MM.1S (cell line): ENCODE data around the gene ATF7IP.

Source experiments
- DNase-seq: peaks from one replicate; pipeline ENCODE4 v3.0.0-alpha.2; 2015
- H2AFZ ChIP-seq: fragments of 300-600 bp; sonication (generic); 2 replicates; pipeline ENCODE4 v1.6.0; 2016; ENCODE audit warnings: antibody characterized with exemption, low read length
- H3F3A ChIP-seq: fragments of 300-600 bp; sonication (generic); 2 replicates; pipeline ENCODE4 v1.6.1; 2016; ENCODE audit warnings: mild to moderate bottlenecking, antibody characterized with exemption, low read length, moderate library complexity, mixed read lengths; ENCODE audit not compliant: insufficient read depth
- H3K27ac ChIP-seq: fragments of 300-600 bp; sonication (generic); 2 replicates; pipeline ENCODE4 v1.5.1; 2016; ENCODE audit warnings: mild to moderate bottlenecking, low read length
- H3K27me3 ChIP-seq: fragments of 300-600 bp; sonication (generic); replicated peaks from 2 replicates; pipeline ENCODE4 v1.6.0; 2016; ENCODE audit warnings: low read length; ENCODE audit not compliant: insufficient read depth
- H3K36me3 ChIP-seq: fragments of 300-600 bp; sonication (generic); replicated peaks from 2 replicates; pipeline ENCODE4 v1.6.1; 2016; ENCODE audit warnings: mild to moderate bottlenecking, low read length, mixed read lengths; ENCODE audit not compliant: insufficient read depth
- H3K4me1 ChIP-seq: fragments of 300-600 bp; sonication (generic); 2 replicates; pipeline ENCODE4 v1.6.1; 2016; ENCODE audit warnings: low read length, mixed read lengths
- H3K4me2 ChIP-seq: fragments of 300-600 bp; sonication (generic); 2 replicates; pipeline ENCODE4 v1.6.0; 2016; ENCODE audit warnings: low read depth, low read length
- H3K4me3 ChIP-seq: fragments of 300-600 bp; sonication (generic); 2 replicates; pipeline ENCODE4 v1.5.1; 2016; ENCODE audit warnings: low read length, mixed read lengths
- H3K79me2 ChIP-seq: fragments of 300-600 bp; sonication (generic); 2 replicates; pipeline ENCODE4 v1.6.1; 2016; ENCODE audit warnings: mixed run types, low read length, mixed read lengths
- H3K9ac ChIP-seq: fragments of 300-600 bp; sonication (generic); 2 replicates; pipeline ENCODE4 v1.6.1; 2016; ENCODE audit warnings: low read length, mixed read lengths
- H3K9me2 ChIP-seq: fragments of 300-600 bp; sonication (generic); replicated peaks from 2 replicates; pipeline ENCODE4 v1.6.1; 2016; ENCODE audit warnings: mild to moderate bottlenecking, low read length, mixed read lengths; ENCODE audit not compliant: insufficient read depth
- H3K9me3 ChIP-seq: fragments of 300-600 bp; sonication (generic); replicated peaks from 2 replicates; pipeline ENCODE4 v1.6.1; 2016; ENCODE audit warnings: mild to moderate bottlenecking, low read length, mixed read lengths; ENCODE audit not compliant: insufficient read depth
- H4K20me1 ChIP-seq: fragments of 300-600 bp; sonication (generic); 2 replicates; pipeline ENCODE4 v1.6.1; 2016; ENCODE audit warnings: mild to moderate bottlenecking, low read length, moderate library complexity, mixed read lengths; ENCODE audit not compliant: insufficient read depth
- CTCF ChIP-seq: fragments of 300-600 bp; sonication (generic); IDR thresholded peaks from 2 replicates; pipeline ENCODE4 v1.5.1; 2016; ENCODE audit warnings: antibody characterized with exemption, low read length, mixed read lengths
- EZH2 ChIP-seq: fragments of 300-600 bp; sonication (generic); optimal IDR thresholded peaks from 2 replicates; pipeline ENCODE3; 2017; ENCODE audit warnings: low read depth, mild to moderate bottlenecking, antibody characterized with exemption, low read length, mixed read lengths
- EZH2phosphoT487 ChIP-seq: fragments of 300-600 bp; sonication (generic); IDR thresholded peaks from 2 replicates; pipeline ENCODE4 v1.6.1; 2018; ENCODE audit warnings: antibody characterized with exemption, low read length

The ATF7IP gene

GRCh38 chr12:14384783-14385638 lies 19.5 kb downstream of the ATF7IP start:
- H3F3A ChIP-seq: no peaks in the 10 kb centered on the region
- H4K20me1 ChIP-seq: no peaks in the 10 kb centered on the region
- H3K9me2 ChIP-seq: no peaks in the 10 kb centered on the region
- H3K27me3 ChIP-seq: no peaks in the 10 kb centered on the region
- peaks cover 5% of the 10 kb centered on the region; the same call in 1 of the 2 replicates for H3K4me1 ChIP-seq
- H3K79me2 ChIP-seq: peaks cover 85% of the 10 kb centered on the region
- no peaks in the 10 kb centered on the region for H3K9me3 ChIP-seq
- peak overlapping the region; percentile 15; the same call in 1 of the 2 replicates for H3K27ac ChIP-seq
- DNase-seq: peak; percentile 55
- peak overlapping the region; percentile 30; the same call in 1 of the 2 replicates for H3K4me2 ChIP-seq
- TF ChIP-seq CTCF (no peak), EZH2 (no peak), EZH2phosphoT487 (no peak)
- no peak overlapping the region for H2AFZ ChIP-seq
- no peak overlapping the region; the same call in 1 of the 2 replicates for H3K9ac ChIP-seq
- H3K36me3 ChIP-seq: no peaks in the 10 kb centered on the region
- H3K4me3 ChIP-seq: peak overlapping the region; percentile 6; the same call in 1 of the 2 replicates

GRCh38 chr12:14387219-14387871 lies 21.9 kb downstream of the ATF7IP start:
- Histone ChIP-seq H4K20me1 (no peaks in the 10 kb centered on the region), H3K27me3 (no peaks in the 10 kb centered on the region), H3K9me3 (no peaks in the 10 kb centered on the region), H2AFZ (no peak overlapping the region), H3K4me3 (no peak overlapping the region), H3F3A (no peaks in the 10 kb centered on the region), H3K9ac (no peak overlapping the region), H3K9me2 (no peaks in the 10 kb centered on the region), H3K4me1 (peaks cover 5% of the 10 kb centered on the region; the same call in 1 of the 2 replicates), H3K27ac (no peak overlapping the region), H3K4me2 (no peak overlapping the region), H3K36me3 (no peaks in the 10 kb centered on the region), H3K79me2 (peaks cover 72% of the 10 kb centered on the region)
- DNase-seq: no peak
- TF ChIP-seq EZH2 (no peak), CTCF (no peak), EZH2phosphoT487 (no peak)

DNA sequence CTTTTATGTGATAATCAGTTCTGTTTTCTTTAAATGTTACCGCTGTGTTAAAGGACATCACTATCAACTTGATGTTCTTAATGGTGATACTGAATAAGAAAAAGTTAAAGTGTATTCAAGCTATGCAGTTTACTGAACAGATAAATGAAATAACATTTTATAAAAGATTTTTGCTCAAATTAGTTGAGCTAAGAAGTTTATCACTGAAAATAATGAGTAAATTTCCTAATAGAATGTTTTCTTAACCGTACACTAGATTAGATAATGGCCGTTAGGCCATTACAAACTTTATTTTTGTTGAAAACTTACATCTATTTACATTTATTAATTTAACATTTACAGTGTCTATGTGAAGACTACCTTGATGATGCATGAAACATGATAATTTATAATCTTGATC lies 25.0 kb downstream of the ATF7IP start:
- H3K9me3 ChIP-seq: no peaks in the 10 kb centered on the region
- no peaks in the 10 kb centered on the region for H3F3A ChIP-seq
- H3K27me3 ChIP-seq: no peaks in the 10 kb centered on the region
- no peak overlapping the region for H3K27ac ChIP-seq
- no peak overlapping the region for H3K9ac ChIP-seq
- no peaks in the 10 kb centered on the region for H3K36me3 ChIP-seq
- no peaks in the 10 kb centered on the region for H4K20me1 ChIP-seq
- no peak for DNase-seq
- H3K79me2 ChIP-seq: peaks cover 65% of the 10 kb centered on the region
- TF ChIP-seq CTCF (no peak), EZH2phosphoT487 (no peak), EZH2 (no peak)
- no peak overlapping the region for H3K4me2 ChIP-seq
- H3K9me2 ChIP-seq: no peaks in the 10 kb centered on the region
- no peak overlapping the region for H2AFZ ChIP-seq
- H3K4me3 ChIP-seq: no peak overlapping the region
- H3K4me1 ChIP-seq: peaks cover 14% of the 10 kb centered on the region
